ENCODE measurements around the gene LRGUK.

DNA sequence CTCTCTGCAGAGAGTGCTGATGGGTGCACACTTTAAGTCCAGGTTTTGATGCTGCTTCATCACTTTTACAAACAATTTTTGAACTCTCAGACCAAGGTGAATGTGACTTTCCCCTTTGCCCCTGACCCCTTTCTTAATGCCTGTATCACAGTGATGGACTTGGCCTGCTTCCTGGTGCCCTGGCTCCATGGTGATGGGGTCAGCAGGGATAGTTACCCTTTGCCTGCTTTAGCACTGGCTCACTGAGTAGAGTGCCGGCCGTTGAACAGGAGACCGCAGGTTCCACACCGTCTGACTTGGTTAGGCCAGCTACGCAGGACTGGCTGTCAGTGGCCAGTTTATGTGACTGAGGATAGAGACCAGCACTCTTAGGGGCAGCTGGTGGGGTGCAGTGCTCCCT is 40.1 kb downstream of the LRGUK start:
- no peak for TF ChIP-seq CTCF (conservative IDR thresholded peaks at IDR 0.05; ENCODE audit: low read length)
- no peak for TF ChIP-seq EZH2phosphoT487 (IDR thresholded peaks at IDR 0.05; ENCODE audit: borderline replicate concordance)
